T-helper 1 cell treated with Interleukin-12 subunit alpha and Interleukin-12 subunit beta and Interleukin-4 antibody, amounts not matched to agents 30 μg/mL and 1 μg/mL, for 36 hours (primary cell): ENCODE results near the gene UNC119B.
"Not testable (repeated sequence)": the region's sequence is repeated elsewhere in the genome, so short reads cannot be mapped to it uniquely, and the experiment has no call there.

ENCODE experiments used
- H3K27ac Mint-ChIP-seq: one replicate; pipeline ENCODE4 v1.8.0; 2021; ENCODE audit warnings: mild to moderate bottlenecking, mixed read lengths
- H3K27me3 Mint-ChIP-seq: one replicate; pipeline ENCODE4 v1.8.0; 2021; ENCODE audit warnings: low read depth, mixed read lengths
- H3K36me3 Mint-ChIP-seq: one replicate; pipeline ENCODE4 v1.8.0; 2021; ENCODE audit warnings: low read depth, mixed read lengths
- H3K4me1 Mint-ChIP-seq: one replicate; pipeline ENCODE4 v1.8.0; 2021; ENCODE audit warnings: low read depth, mixed read lengths
- H3K4me3 Mint-ChIP-seq: one replicate; pipeline ENCODE4 v1.8.0; 2021; ENCODE audit warnings: mild to moderate bottlenecking, moderate library complexity, mixed read lengths
- H3K9me3 Mint-ChIP-seq: one replicate; pipeline ENCODE4 v1.8.0; 2021; ENCODE audit warnings: mixed read lengths

The UNC119B gene

DNA sequence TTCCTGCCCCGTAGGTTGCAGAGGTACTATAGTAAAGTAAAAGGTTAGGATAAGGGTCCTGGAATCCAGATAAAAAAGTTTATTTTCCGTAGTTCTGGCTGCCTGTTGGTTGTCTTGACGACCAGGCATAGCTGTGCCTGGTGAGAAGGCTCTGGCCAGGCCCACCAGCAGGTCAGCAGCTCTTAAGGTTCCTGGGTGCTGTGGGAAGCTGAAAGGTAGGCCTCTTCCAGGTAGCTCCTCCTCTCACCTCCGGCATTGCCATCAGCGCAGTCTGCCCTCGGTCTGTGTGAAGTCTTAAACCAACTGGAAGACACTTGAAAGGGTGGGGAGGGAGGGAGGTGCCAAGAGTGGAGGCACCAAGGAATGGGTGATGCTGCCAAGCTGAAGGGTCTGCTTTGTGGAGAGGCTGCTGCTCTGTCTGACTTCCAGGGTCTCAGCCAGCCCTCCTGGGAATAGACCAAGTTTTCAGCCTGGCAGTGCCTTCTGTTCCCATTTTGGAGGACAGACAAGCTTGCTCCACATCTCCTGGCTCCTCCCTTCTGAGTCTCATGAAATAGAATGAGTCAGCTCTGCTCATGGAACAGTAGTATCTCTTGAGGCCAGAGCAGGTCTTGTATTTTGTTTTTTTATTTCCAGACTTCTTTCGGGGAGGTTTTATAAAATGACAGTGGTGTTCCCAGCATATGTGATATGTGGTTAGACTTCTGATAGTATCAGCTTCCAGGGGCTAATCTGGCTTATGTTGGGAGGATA, 10.2 kb downstream of the UNC119B start:
- H3K4me3 Mint-ChIP-seq: no peak overlapping the region
- H3K36me3 Mint-ChIP-seq: peaks cover 46% of the 10 kb centered on the region
- no peaks in the 10 kb centered on the region for H3K9me3 Mint-ChIP-seq
- H3K4me1 Mint-ChIP-seq: peaks cover 25% of the 10 kb centered on the region
- no peak overlapping the region for H3K27ac Mint-ChIP-seq
- no peaks in the 10 kb centered on the region for H3K27me3 Mint-ChIP-seq

DNA sequence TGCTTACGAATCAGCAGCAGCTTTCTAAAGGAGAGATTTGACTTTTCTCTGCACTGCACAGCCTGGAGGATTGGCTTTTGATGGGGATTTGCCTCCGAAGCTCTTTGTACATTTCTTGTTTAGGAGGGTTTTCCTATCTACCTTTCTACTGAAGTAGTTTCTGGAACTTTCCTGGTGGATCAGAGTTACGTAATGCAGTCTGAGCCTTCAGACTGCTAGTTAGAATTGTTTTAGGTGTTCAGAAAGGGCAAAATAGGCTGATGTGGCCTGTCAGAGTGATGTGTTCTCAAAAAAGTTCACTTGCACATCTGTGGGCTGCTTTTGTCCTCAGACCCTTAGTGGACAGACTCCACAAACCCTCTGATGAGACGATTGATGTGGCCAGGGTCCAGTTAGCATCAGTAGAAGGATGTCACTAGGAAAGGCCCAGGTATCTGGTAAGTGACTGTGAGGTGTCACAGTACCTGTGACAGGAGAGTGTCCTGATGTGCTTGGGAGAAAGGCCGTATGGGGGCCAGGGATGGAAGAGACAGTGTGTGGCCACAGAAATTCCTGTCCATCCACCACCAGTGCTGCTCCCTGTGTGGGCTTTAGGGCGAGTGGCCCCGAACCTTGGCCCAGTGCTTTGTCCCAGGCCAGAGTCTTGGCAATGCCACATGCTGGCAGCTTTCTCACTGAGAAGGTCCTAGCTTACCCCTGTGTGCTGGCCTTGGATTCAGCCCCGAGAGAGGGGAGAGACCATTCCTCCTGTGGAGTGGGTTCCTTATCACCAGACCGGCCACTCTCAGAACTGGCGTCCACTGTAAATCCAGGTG, 10.9 kb downstream of the UNC119B start:
- Mint-ChIP-seq H3K9me3 (no peaks in the 10 kb centered on the region), H3K36me3 (peaks cover 46% of the 10 kb centered on the region), H3K4me1 (peaks cover 28% of the 10 kb centered on the region), H3K27ac (no peak overlapping the region), H3K4me3 (no peak overlapping the region), H3K27me3 (no peaks in the 10 kb centered on the region)

DNA sequence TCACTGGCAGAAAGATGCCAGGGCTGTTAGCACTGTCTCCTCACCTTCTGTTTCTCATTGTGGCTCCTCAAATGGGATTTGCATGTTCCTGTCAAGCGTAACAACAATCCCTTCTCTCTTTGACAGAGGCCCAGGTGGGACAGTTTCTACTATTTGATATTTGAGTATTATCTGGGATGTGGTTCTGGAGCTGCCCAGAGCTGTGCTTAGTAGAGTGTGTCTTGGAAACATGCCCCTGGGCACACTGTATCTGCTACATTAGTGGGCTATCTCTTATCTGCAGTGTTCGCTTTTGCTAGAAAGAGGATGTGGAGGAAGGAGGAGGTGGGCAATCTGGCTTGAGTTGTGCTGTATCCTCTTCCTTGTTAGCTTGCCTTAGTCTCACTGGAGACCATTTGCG, 11.6 kb downstream of the UNC119B start:
- H3K4me3 Mint-ChIP-seq: no peak overlapping the region
- H3K27me3 Mint-ChIP-seq: no peaks in the 10 kb centered on the region
- H3K9me3 Mint-ChIP-seq: no peaks in the 10 kb centered on the region
- peaks cover 41% of the 10 kb centered on the region for H3K36me3 Mint-ChIP-seq
- H3K4me1 Mint-ChIP-seq: peaks cover 31% of the 10 kb centered on the region
- H3K27ac Mint-ChIP-seq: no peak overlapping the region

DNA sequence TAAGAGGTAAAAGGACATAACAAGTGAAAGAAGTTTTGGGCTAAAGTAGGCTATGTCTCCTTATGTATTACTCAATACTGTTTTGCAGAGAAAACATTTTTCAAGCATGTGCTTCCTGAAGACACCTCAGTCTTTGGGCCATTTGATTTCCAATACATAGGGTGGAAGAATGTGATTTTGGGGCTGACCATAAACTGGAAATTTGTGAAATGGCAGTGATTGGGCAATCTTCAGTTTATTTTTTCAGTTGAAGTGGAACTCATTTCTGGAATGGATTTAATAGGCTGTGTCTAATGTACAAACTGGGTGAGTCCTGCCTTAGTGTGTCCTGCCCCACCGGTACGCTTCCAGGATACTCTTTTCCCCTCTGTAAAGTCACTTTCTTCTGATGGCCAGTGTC, 12.5 kb downstream of the UNC119B start:
- H3K36me3 Mint-ChIP-seq: peaks cover 38% of the 10 kb centered on the region
- no peak overlapping the region for H3K27ac Mint-ChIP-seq
- no peaks in the 10 kb centered on the region for H3K27me3 Mint-ChIP-seq
- H3K4me1 Mint-ChIP-seq: peaks cover 31% of the 10 kb centered on the region
- H3K9me3 Mint-ChIP-seq: no peaks in the 10 kb centered on the region
- no peak overlapping the region for H3K4me3 Mint-ChIP-seq

DNA sequence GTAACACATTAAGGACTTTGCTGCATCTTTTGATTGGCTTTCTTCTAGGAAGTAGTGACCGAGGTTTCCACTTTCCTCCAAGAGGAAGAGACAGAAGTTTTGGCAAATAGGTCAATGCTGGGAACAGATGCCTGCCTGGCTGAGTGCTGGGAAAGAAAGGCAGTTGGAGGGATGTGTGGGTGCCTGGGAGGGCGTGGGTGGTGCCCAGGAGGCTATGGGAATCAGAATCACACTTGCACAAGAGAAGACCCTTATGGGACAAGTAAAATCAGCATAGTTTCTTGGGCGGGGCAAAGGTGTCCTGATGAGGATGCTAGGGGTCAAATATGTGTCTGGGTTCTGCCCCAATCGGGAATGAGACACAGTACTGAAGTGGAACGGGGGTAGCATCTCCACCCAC, 14.5 kb downstream of the UNC119B start:
- H3K27ac Mint-ChIP-seq: no peak overlapping the region
- no peaks in the 10 kb centered on the region for H3K27me3 Mint-ChIP-seq
- peaks cover 16% of the 10 kb centered on the region for H3K4me1 Mint-ChIP-seq
- peaks cover 26% of the 10 kb centered on the region for H3K36me3 Mint-ChIP-seq
- no peaks in the 10 kb centered on the region for H3K9me3 Mint-ChIP-seq
- H3K4me3 Mint-ChIP-seq: peak overlapping the region; percentile 92

DNA sequence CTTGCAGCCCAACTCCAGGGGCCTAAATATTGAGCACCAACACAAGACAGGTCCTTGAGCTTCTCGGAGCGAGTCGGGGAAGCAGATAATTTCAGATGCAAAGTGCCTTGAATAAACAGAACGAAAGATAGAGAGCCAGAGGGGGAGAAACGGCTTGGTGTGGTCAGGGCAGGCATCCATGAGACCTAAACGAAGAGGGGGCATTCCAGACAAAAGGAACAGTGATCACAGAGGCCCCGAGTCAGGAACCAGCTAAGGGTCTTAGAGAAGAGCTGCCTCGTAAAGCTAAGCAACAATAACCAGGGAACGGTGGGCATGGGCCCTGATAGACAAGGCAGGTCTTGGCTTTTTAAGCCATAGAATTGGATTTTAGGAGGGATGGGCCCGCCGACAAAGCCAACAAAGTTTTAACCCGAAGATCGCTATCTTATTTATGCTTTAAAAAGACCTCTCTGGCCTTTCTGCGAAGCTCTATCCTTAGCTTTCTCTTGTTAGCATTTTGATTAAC, 14.9 kb downstream of the UNC119B start:
- Mint-ChIP-seq H3K4me3 (peak overlapping the region; percentile 92), H3K4me1 (peaks cover 16% of the 10 kb centered on the region), H3K36me3 (peaks cover 29% of the 10 kb centered on the region), H3K27ac (peak overlapping the region; percentile 38), H3K27me3 (no peaks in the 10 kb centered on the region), H3K9me3 (no peaks in the 10 kb centered on the region)

DNA sequence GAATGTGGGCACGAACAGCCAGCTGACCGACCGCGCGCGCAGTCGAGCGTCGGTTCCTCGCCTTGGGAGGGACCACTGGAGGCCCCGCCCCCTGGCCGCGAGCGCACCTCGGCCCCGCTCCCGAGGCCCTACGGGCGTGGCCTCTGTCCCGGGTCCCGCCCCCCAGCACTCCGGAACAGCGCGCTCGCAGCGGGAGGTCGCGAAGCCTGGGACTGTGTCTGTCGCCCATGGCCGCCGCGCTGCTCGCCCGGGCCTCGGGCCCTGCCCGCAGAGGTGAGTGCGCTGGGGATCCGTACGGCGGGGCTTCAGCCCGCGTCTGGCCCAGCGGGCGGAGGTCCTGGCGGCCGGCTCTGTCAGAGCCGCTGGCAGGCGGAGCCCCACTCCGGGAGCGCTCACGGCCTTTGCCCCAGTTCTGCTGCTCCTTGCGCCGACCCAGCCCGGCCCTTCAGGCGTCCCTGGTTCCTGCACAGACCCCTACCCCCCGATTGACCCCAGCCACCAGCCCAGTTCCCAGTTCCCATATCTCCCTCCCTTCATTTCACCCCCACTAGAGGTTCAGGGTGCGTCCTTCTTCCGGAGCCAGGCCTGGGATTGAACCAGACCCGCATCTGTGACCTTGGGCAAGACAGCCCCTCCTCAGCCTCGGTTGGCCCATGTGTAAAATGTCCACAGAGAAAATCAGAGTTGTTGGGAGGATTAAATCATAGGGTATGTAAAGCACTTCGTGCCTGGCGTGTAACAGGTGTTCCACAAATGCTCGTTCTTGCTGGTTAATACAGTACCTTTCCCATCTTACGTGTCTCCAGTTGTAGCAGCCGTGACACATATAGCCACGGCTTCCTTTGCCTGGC, 15.6 kb downstream of the UNC119B start, which contains the start of gene ACADS:
Gene ACADS, plus strand, starts transcription at position 168 of the 851 bp plus-strand sequence. Its CDS starts 60 bp downstream, at position 228.
- H3K4me3 Mint-ChIP-seq: peak within 1 kb of the TSS; percentile 92
- peaks cover 27% of the 10 kb centered on the region for H3K36me3 Mint-ChIP-seq
- no peaks in the 10 kb centered on the region for H3K27me3 Mint-ChIP-seq
- H3K27ac Mint-ChIP-seq: peak within 1 kb of the TSS; percentile 71
- H3K4me1 Mint-ChIP-seq: peaks cover 14% of the 10 kb centered on the region
- no peaks in the 10 kb centered on the region for H3K9me3 Mint-ChIP-seq

DNA sequence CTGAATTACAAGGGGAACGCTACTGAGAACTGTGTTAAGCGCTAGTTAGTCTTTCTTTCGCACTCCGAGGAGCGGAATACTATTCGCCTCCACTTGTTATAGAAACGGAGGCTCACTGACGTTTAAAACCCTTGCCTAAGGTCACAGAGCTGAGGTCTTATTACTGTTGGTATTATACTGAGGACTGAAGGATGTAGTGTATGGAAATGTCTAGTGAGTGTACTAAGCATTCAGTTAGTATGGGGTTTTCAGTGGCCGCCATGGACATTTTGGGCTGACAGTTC, 16.2 kb downstream of the UNC119B start:
- peaks cover 25% of the 10 kb centered on the region for H3K36me3 Mint-ChIP-seq
- peak overlapping the region; percentile 92 for H3K4me3 Mint-ChIP-seq
- H3K4me1 Mint-ChIP-seq: peaks cover 14% of the 10 kb centered on the region
- no peaks in the 10 kb centered on the region for H3K9me3 Mint-ChIP-seq
- peak overlapping the region; percentile 71 for H3K27ac Mint-ChIP-seq
- H3K27me3 Mint-ChIP-seq: no peaks in the 10 kb centered on the region

DNA sequence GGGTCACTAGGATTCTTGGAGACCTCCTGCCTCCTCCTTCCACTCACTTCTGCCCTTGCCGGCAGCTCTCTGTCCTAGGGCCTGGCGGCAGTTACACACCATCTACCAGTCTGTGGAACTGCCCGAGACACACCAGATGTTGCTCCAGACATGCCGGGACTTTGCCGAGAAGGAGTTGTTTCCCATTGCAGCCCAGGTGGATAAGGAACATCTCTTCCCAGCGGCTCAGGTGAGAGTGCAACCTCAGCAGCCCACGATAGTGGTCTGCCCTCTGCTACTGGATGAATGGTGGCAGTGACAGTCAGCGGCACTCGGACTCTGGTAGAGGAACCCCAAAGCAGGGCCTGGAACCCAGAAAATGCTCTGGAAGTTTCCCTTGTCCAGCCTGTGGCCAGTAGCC, 16.7 kb downstream of the UNC119B start:
- Mint-ChIP-seq H3K4me1 (peaks cover 14% of the 10 kb centered on the region), H3K4me3 (no peak overlapping the region), H3K27ac (no peak overlapping the region), H3K27me3 (no peaks in the 10 kb centered on the region), H3K9me3 (no peaks in the 10 kb centered on the region), H3K36me3 (peaks cover 25% of the 10 kb centered on the region)

DNA sequence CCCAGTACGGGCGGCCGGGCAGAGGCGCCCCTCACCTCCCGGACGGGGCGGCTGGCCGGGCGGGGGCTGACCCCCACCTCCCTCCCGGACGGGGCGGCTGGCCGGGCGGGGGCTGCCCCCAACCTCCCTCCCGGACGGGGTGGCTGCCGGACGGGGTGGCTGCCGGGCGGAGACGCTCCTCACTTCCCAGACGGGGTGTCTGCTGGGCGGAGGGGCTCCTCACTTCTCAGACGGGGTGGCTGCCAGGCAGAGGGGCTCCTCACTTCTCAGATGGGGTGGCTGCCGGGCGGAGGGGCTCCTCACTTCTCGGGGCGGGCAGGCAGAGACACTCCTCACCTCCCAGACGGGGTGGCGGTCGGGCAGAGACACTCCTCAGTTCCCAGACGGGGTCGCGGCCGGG, 21.9 kb downstream of the UNC119B start:
- peaks cover 14% of the 10 kb centered on the region for H3K36me3 Mint-ChIP-seq
- H3K27me3 Mint-ChIP-seq, H3K27ac Mint-ChIP-seq, H3K4me1 Mint-ChIP-seq, H3K4me3 Mint-ChIP-seq, H3K9me3 Mint-ChIP-seq: not testable (repeated sequence)

DNA sequence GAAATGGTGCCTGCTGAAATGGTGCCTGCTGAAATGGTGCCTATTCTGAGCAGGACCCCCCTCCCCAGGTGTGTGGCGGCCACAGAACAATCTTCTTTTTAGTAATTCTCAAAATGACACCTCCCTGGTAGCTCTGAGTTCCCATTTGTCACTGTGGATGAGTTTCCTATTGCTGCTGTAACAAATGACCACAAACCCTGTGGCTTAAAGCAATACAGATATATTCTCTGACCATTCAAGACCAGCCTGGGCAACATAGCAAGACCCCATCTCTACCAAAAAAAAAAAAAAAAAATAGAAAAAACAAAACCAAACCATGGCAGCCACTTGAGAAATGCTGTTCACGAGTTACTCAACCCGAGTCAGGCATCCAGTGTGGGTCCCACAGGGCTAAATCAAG, 23.3 kb downstream of the UNC119B start:
- Mint-ChIP-seq H3K4me3 (no peak overlapping the region), H3K27me3 (no peaks in the 10 kb centered on the region), H3K9me3 (no peaks in the 10 kb centered on the region), H3K27ac (no peak overlapping the region), H3K36me3 (peaks cover 14% of the 10 kb centered on the region), H3K4me1 (no peaks in the 10 kb centered on the region)

DNA sequence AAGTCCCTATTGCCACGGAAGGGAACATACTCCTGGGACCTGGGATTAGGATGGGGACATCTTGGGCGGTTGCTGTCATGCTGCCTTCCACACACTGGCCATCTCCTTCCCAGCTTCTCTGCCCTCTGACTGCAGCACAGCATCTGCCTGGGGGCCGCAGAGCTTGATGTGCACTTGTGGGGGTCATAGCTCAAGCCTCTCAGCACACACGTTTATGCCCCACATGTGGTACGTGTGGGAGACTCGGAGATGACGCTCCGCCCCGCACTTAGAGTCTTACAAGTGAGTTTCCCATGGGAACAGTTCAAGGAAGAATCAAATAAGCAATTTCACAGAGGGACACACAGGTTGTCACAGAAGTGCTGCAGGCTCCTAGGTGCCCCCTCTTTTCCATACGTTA, 24.0 kb downstream of the UNC119B start:
- H3K27ac Mint-ChIP-seq: no peak overlapping the region

DNA sequence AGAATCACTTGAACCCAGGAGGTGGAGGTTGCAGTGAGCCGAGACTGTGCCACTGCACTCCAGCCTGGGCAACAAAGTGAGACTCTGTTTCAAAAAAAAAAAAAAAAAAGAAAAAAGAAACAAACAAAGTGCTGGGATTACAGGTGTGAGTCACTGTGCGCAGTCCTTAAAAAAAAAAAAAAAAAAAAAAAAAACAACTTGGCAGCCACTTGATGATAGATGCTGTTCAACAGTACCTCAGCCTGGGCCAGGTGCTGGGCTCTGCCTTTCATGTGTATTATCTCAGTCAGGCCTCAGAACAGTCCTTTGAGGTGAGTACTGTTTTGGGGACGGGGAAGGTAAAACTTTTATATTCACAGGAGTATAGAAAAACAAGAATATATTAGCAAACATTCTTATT, 24.9 kb downstream of the UNC119B start:
- H3K27ac Mint-ChIP-seq: no peak overlapping the region
- H3K4me1 Mint-ChIP-seq: no peaks in the 10 kb centered on the region
- H3K4me3 Mint-ChIP-seq: no peak overlapping the region
- H3K27me3 Mint-ChIP-seq: no peaks in the 10 kb centered on the region
- H3K9me3 Mint-ChIP-seq: no peaks in the 10 kb centered on the region
- H3K36me3 Mint-ChIP-seq: peaks cover 6% of the 10 kb centered on the region

More for the DNA sequence above, 24.0 kb downstream of the UNC119B start:
- H3K4me3 Mint-ChIP-seq: no peak overlapping the region
- no peaks in the 10 kb centered on the region for H3K9me3 Mint-ChIP-seq
- no peaks in the 10 kb centered on the region for H3K27me3 Mint-ChIP-seq
- no peaks in the 10 kb centered on the region for H3K4me1 Mint-ChIP-seq
- peaks cover 14% of the 10 kb centered on the region for H3K36me3 Mint-ChIP-seq
